GM19193 (cell line): ENCODE results near the gene ATOH8.

Experiments
- POLR2A ChIP-seq: IDR thresholded peaks from 4 replicates; pipeline ENCODE4 v1.6.1; 2011; ENCODE audit not compliant: insufficient read depth, insufficient read length; ENCODE audit errors: extremely low read depth

Gene ATOH8

DNA sequence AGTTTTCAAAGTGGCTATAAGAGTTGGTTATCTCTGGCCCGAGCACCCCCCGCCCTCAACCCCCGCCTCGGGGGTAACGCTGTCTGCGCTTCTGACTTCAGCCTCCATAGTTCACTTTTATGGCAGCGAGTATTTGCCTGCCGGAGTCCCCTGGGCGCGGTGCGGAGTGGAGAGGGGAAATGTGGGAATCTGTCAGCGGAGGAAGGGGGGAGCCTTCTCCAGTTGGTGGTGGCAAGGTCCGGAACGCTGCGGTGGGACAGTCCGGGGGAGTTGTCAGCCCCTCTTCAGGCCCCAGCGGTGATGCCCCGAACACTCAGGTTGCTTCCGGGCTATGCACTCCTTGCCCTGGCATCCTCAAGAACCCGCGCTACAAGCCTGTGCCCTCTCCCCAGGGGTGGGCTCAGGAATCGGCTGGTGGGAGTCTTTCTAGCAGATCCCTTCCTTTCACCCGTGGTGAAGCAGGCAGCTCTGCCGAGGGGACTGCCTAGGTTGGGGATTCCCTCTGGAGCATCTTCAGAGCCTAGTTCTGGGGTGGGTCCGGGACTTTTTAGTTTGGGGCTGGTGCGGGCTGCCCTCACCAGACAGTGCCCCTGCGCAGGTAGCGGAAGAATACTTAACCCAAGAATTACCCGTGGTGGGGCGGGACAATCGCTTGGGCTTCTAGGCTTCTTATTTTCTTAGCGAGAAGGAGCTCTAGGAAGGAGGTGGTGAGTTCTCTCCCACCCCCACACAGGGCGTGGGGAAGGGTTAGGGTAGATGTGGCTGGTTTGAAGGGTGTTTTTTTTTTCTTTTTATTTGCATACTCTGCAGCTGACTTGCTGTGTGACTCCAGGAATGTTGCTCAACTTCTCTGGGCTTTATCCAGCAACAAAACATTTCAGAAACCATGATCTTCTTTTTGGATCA lies 1.6 kb downstream of the ATOH8 start:
- TF ChIP-seq POLR2A, result no peak

DNA sequence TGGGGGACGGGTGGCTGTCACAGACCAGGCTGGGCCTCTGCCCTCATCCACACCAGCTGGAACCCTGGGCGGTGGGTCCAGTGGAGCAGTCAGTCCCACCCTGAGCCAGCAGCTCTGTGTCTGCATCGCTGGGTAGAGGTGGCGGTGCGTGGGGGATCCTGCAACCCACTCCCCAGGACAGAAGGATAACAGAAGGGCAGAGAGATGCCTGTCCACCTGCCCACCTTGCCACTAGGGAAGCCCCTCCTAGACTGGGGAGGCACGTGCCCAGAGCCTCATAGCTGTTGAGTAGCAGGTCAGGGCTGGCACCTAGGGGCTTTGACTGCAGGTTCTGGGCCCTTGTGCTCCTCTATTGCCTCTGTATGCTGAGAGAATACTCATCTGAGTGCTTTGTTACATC lies 2.4 kb downstream of the ATOH8 start:
- no peak for TF ChIP-seq POLR2A

DNA sequence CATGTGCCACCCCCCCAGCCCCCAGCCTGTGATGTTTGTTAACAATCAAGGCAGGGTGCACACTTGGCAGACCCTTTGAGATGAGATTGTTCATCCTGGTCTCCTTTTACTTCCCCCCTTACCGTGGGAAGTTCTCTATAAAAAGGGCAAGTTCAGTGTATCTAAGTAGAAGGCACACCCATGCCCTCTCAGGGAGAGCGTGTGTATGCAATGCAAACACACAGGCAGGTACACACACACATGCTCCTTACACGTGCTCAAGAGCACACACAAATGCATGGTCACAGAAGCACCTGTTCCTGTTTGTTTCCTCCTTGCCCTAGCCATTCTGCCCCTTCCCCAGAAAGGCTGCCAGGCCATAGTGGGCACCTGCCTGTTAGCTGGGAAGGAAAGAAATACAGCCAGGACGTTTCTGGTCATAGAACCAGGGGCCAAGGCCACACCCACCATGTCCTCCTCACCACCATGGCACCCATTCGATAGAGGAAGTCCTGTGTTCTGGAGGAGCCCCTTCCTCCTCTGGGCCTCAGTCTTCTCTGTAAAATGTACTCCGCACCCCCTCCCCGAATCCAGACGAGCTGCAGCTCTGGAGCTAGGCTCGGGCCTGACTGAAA lies 3.1 kb downstream of the ATOH8 start:
- no peak for TF ChIP-seq POLR2A

DNA sequence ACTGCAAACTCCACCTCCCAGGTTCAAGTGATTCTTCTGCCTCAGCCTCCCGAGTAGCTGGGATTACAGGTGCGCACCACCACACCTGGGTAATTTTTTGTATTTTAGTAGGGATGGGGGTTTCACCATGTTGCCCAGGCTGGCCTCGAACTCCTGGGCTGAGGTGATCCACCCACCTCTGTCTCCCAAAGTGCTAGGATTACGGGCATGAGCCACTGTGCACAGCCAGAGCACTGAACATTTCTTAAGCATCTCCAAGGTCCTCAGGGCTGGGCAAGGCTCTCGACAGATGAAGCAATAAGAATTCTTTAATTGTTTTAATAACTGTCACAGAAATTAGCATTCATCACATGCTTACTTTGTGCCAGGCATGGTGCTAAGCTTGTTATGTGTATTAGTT lies 4.1 kb downstream of the ATOH8 start:
- TF ChIP-seq POLR2A, result no peak

DNA sequence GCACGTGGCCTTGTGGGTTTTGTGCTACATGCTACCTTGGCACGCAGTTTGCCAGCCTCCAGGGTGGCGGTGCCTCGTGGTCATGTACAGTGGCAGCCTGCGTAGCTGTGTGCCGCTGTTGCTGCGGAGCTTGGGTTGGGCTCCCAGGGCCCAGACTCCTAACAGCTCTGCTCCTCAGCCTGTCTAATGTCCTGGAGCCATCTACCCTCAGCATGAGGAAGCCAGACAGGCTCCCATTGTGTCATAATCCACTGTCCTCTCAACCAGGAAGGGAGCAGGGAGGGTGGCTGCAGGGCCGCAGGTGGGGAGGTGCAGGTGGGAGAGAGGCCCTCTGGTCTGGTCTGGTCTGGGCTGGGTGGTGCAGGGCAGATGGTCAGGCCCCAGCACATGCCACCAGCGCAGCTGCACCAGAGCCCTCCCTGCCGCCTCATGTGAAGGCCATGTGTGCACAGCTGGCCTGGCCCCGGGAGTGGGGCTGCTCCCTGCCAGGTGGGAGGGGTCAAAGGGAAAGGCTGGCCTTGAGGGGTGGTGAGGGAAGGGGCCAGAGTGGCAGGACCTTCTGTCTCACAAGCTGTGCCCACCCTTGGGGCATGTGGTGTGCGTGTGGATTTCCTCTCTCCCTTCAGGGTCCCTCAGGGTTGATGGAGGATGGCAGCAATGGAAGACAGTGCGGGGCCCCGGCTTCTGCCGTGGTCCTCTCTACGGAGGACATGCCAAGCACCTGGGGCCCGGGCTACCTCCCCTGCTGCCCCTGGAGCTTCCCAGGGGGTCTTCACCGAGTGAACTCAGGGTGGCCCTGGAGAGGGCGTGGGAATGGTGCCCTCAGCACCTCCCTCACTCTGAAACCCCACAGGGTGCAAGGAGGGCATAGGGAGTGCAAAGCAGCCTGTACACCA lies 4.8 kb downstream of the ATOH8 start:
- no peak for TF ChIP-seq POLR2A

DNA sequence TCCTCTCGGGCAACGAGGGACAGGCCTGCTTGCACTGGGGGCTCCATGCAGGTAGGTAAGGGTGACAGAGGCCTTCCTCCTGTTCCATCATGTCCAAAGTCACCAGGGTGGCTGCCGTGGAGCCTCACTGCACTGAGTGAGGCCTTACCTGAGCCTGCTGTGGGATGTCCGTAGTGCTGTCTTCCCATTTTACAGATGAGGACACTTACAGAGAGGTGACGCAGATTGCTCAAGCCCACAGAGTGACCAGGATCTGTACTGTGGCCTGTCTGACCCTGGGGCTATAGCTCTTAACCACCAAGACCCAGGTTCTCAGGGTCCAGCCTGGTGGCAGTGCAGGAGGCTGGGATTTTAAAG lies 5.4 kb downstream of the ATOH8 start:
- no peak for TF ChIP-seq POLR2A

DNA sequence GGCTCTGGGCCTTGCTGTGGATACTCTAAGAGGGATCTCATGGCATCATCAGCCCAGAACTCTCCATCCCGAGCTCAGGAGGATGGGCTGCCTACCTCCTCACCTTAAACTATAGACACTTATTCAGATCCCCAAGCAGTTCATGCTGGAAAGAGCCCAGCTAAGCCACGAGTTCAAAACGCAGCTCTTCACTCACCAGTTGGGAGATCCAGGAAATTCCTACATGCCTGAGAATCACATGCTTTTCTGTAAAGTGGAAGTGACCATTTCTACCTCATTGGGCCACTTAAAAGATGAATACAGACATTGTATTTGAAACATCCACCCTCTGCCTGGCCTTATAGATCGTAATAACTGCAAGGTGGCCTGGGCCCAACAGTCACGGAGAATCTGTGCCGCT lies 6.6 kb downstream of the ATOH8 start:
- no peak for TF ChIP-seq POLR2A

DNA sequence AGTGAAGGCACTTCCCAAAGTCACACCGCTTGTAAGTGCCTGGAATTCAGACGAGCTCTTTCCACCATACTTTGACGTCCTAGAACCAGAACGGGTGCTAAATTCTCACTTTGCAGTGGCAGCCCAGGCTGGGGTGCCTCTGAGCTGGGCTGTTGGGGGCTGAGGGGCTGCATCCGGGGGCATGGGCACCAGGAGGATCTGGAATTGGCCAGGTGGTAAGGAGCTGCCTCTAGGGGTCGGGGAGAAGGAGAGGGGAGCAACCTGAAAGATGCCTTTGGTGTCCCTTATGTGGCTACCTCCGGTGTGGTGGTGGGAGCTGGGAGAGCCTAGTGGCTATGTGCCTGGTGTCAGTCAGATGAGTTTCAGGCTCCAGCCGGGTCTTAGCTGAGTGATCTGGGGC lies 7.1 kb downstream of the ATOH8 start:
- no peak for TF ChIP-seq POLR2A

DNA sequence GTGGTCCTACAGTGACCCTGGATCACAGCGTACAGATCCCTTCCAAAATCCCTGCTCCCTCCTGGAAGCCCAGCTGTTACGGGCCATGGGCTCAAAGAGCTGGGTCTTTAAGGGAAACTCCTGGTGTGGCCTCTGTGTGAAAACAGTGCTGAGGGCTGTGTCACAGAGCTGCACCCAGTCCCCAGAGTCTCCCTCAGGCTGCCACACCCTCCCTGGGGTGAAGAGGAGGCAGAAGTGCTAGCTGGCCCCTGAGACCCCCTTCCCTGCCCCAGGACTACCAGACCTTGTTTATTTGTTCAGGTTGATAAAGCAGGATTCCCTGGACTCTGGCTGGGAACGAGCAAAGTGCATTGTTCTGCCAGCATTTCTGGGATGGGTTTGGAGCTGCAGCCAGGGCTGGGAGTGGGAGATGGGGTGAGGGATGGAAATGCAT lies 7.7 kb downstream of the ATOH8 start:
- no peak for TF ChIP-seq POLR2A

DNA sequence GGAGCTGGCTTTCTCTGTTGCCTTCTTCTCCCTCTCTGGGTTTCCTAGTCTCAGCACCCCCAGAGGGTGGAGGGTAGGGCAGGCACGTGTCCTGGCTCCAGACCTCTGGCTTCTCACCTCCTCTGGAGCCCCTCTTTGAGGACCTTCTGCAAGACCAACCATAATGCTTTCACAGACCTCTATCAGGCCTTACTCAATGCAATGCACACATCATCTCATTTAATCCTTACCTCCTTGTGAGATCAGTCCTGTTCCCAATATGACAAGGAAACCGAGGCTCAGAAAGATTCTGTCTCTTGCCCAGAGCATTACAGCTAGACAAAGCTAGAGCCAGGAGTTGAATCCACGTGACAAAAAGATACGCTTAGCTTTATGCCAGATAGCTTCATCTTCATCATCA lies 8.2 kb downstream of the ATOH8 start:
- no peak for TF ChIP-seq POLR2A

DNA sequence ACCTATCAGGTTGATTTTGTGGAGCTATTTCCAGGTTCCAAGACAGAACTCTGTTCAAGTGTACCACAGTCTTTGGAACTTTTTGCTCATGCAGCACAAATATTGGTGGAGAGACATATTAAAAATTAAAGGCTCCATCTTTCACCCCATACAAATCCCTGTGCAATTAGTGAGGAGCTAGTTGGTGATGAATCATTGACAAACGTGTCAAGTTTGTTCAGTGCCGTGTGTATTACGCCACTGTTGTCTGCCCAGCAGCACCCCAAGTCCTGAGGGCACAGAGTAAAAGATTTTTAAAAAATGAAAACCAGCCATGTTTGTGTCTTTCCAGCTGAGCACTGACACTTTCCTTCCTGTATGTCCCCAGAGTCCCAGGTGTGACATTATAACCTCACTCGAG lies 9.3 kb downstream of the ATOH8 start:
- no peak for TF ChIP-seq POLR2A

DNA sequence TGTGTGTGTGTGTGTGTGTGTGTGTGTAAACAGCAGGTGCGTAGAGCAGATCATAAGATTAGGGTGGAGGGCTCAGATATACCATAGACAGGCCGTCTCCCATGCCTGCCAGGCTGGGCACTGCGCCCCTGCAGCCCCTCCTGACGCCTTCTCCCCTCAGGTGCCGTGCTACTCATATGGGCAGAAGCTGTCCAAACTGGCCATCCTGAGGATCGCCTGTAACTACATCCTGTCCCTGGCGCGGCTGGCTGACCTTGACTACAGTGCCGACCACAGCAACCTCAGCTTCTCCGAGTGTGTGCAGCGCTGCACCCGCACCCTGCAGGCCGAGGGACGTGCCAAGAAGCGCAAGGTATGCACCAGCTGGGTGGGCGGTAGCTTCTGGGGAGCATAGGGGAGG lies 10.0 kb downstream of the ATOH8 start:
- TF ChIP-seq POLR2A, result no peak

DNA sequence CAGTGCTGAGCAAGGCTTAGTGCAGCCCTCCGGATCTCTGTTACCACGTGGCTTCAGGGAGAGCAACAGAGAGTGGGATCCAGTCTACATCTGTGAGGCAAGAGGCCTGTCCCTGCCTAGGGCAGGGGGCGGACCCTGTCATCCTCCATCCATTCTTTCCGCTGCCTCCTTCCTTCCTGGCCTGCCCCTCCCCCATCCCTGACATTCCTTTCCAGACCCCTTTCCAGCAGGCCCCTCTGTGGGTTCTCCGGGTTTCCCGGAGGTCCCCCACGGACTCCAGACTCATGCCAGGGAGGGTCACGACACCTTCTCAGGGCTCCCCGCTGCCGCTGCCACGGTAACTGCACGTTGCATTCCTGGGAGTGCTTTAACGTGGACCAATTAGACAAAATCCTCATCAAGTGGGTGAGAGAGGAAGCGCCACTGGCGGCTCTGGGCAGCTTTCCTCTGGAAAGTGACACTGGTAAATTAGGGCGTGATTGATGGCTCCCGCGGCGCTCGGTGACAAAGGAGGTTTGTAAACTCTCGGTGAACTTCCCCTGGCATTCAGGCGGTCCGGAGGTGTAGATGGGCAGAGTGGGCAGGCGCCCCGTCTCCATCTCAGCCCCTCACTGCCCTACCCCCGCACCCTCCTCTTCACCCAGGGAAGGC lies 11.4 kb downstream of the ATOH8 start:
- TF ChIP-seq POLR2A, result no peak

DNA sequence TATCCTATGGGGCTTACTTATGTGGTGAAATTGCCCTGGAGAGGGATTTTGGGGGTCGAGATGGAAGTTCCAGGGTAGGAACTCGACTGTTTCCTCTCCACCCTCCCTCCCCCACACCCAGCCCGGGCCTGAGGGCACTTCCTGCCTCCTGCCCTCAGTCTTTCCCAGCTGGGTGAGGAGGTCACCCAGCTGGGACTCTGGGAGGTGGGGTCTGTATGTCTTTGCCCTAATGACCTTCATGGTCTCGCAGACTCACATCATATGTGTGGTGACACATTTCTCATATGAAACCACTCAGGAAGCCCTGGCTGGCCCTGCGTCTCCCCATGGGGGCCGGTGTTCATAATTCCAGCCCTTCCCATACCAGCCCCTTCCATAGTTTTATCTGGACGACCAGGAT lies 12.4 kb downstream of the ATOH8 start:
- no peak for TF ChIP-seq POLR2A
